Activated T-helper 2 cell treated with anti-CD3 and anti-CD28 coated beads, Interferon-gamma antibody, Interleukin-2, Interleukin-4, amounts not matched to agents 10 μg/mL and 5 μg/mL and 100 μg/mL, durations not matched to agents 14 hours and 24 hours and 36 hours (primary cell): Measurements from ENCODE around the gene AOPEP. TPM values are rescaled to one million over a fixed set of nuclear protein-coding genes. Genes with fewer than 3 reads are reported as not detected.

ENCODE experiments used
- DNase-seq: peaks from one replicate; pipeline ENCODE4 v3.0.0; 2021; ENCODE audit warnings: low spot score
- H3K27ac Mint-ChIP-seq: one replicate; pipeline ENCODE4 v1.8.0; 2021; ENCODE audit warnings: mixed read lengths
- H3K27me3 Mint-ChIP-seq: one replicate; pipeline ENCODE4 v1.8.0; 2021; ENCODE audit warnings: low read depth, mixed read lengths
- H3K36me3 Mint-ChIP-seq: one replicate; pipeline ENCODE4 v1.8.0; 2021; ENCODE audit warnings: low read depth, mixed read lengths
- H3K4me1 Mint-ChIP-seq: one replicate; pipeline ENCODE4 v1.8.0; 2021; ENCODE audit warnings: low read depth, mixed read lengths
- H3K4me3 Mint-ChIP-seq: one replicate; pipeline ENCODE4 v1.8.0; 2021; ENCODE audit warnings: low read depth, mild to moderate bottlenecking, moderate library complexity, mixed read lengths
- H3K9me3 Mint-ChIP-seq: one replicate; pipeline ENCODE4 v1.8.0; 2021; ENCODE audit warnings: mixed read lengths
- intact Hi-C: fragments of 100-400 bp; cut with micrococcal nuclease; formaldehyde crosslinking; loops from one replicate; pipeline ENCODE4 v1.15.1; 2023
- total RNA-seq: library from RNA; stranded (reverse); gene quantifications from 2 replicates; pipeline ENCODE4 v1.2.3, GENCODE V29; 2022

The AOPEP gene
- total RNA-seq, 1 donor from 2014 or later = 24.6 TPM

DNA sequence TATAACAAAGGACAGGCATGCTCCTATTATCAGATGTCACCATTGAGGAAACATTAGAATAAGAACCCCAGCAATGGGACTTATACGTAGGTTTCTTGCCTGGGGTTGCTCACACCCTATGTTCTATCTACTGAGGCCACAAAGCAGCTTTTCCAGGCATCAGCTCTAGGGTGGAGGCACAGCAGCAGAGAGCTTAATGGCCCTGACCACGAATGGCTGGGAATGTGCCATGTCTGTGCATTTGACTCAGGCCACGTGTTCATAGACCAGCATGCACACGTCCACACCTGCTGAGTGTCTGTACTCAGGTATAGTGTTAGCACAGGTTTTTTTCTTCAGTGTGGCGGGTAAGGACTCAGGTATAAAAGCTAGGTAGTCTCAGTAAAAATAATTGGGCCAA is 129.4 kb downstream of the AOPEP start:
- peaks cover 5% of the 10 kb centered on the region for H3K9me3 Mint-ChIP-seq
- no peak overlapping the region for H3K4me3 Mint-ChIP-seq
- intact Hi-C loops = no loop called here
- peaks cover 5% of the 10 kb centered on the region for H3K36me3 Mint-ChIP-seq
- DNase-seq = no peak
- peaks cover 14% of the 10 kb centered on the region for H3K4me1 Mint-ChIP-seq
- H3K27me3 Mint-ChIP-seq = peaks cover 21% of the 10 kb centered on the region
- no peak overlapping the region for H3K27ac Mint-ChIP-seq

- Mint-ChIP-seq H3K4me1 (peaks cover 31% of the 10 kb centered on the region), H3K27ac (no peak overlapping the region), H3K27me3 (peaks cover 21% of the 10 kb centered on the region), H3K36me3 (peaks cover 5% of the 10 kb centered on the region), H3K9me3 (peaks cover 5% of the 10 kb centered on the region), H3K4me3 (no peak overlapping the region)
- intact Hi-C loops = no loop called here
- DNase-seq = no peak
Observed at GRCh38 chr9:94857791-94858190, 131.3 kb downstream of the AOPEP start.

DNA sequence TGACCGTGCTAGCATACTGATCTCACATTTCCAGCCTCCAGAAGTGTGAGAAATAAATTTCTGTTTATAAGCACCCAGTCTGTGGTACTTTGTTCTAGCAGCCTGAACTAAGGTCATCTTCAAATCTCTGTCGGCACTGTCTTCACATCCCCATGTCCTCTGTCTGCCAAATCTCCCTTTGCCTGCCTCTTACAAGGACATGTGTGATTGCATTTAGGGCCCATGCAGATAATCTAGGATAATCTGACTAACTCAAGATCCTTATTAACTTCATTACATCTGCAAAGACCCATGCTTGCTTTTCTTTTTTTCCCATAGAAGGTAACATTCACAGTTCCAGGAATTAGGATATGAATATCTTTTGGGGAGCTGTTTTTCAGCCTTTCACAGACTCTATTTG is 132.7 kb downstream of the AOPEP start:
- no peak overlapping the region for H3K4me3 Mint-ChIP-seq
- intact Hi-C loops = no loop called here
- DNase-seq = no peak
- H3K4me1 Mint-ChIP-seq = peaks cover 38% of the 10 kb centered on the region
- H3K36me3 Mint-ChIP-seq = peaks cover 5% of the 10 kb centered on the region
- H3K27me3 Mint-ChIP-seq = peaks cover 25% of the 10 kb centered on the region
- H3K9me3 Mint-ChIP-seq = peaks cover 5% of the 10 kb centered on the region
- no peak overlapping the region for H3K27ac Mint-ChIP-seq

- peaks cover 5% of the 10 kb centered on the region for H3K9me3 Mint-ChIP-seq
- no peak overlapping the region for H3K4me3 Mint-ChIP-seq
Observed at GRCh38 chr9:94859891-94860290, 133.4 kb downstream of the AOPEP start.

DNA sequence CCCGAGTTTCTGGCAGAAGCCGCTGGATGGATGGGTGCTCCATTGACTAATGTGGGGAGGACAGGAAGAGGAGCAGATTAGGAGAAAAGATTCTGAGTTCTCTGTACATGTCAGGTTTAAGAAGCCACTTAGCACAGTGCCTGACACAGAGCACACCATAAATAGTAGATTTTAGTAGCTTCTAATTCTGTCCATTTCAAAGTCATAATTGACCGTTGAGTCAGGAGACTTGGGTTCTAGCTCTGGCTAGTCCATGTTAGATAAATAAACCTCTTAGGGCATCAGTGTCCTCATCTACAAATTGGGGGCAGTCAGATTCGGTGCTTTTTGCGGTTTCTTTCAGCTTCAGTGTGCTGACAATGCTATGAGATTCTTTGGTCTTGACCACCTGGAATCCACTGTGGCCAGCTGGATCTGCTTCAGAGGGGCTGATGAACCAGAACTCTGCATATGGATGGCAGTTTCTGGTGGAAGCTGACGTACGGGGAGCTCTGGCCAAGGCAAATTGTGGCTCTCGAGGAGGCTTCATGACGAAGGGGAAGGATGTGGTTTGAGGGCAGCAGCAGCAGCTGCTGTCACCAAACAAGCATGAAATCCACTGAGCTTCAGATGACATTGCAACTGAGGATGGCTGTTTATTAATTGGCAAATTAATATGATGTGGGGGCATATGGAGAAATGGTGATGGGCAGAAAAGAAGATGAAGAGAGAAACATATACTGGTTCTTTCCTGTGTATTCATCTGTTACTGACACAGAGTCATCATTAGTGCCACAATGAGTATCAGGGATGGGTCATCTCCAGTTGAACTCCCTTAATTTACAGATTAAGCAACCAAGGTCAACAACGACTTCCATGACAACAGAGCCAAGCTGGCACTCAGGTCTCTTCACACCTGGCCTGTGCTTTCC is 134.4 kb downstream of the AOPEP start:
- peaks cover 39% of the 10 kb centered on the region for H3K4me1 Mint-ChIP-seq

More at GRCh38 chr9:94859891-94860290, 133.4 kb downstream of the AOPEP start:
- DNase-seq = no peak
- intact Hi-C loops = loop anchor here (5.0 kb wide), 1 partner anchor 37 kb away; no protein-coding TSS in a partner anchor
- Mint-ChIP-seq H3K36me3 (peaks cover 5% of the 10 kb centered on the region), H3K27me3 (peaks cover 25% of the 10 kb centered on the region), H3K4me1 (peaks cover 39% of the 10 kb centered on the region), H3K27ac (no peak overlapping the region)

DNA sequence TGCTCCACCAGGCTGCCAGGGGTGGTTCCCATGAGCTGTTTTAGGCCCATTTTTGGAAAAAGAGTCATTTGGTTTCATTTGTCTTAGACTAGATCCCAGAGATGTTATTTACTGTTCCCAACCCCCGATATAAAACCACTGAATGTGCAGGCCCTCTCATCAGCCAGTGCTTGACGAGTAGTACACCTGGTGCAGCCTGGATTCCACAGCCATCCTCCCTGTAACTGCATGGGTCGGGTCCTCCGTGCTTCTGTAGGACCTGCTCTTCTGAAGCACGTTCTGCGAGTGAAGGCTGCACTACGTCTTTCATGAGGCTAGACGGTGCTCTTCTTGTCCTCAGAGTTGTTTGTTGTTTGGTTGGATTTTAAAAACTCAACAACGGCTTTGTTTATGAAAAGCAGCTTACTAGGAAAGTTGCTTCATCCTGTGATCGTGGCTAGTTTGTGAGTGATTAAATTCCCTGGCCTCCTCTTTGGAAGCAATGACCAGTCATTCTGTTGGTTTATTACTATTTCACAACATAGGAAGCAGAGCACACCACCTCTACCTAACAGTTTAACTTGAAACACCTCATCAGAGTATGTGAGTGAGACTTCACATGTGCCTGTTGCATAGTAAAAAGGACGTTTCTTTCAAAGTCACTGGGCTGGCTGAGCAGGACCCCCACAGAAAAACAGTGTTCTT is 135.2 kb downstream of the AOPEP start:
- DNase-seq = no peak
- H3K27me3 Mint-ChIP-seq = peaks cover 36% of the 10 kb centered on the region
- H3K36me3 Mint-ChIP-seq = peaks cover 5% of the 10 kb centered on the region
- H3K27ac Mint-ChIP-seq = peak overlapping the region; percentile 43
- peak overlapping the region; percentile 15 for H3K4me3 Mint-ChIP-seq
- H3K9me3 Mint-ChIP-seq = peaks cover 5% of the 10 kb centered on the region
- H3K4me1 Mint-ChIP-seq = peaks cover 39% of the 10 kb centered on the region
- intact Hi-C loops = loop anchor here (1.0 to 5.0 kb wide), 3 partner anchors 10 to 36 kb away; no protein-coding TSS in a partner anchor

More for the DNA sequence above, 134.4 kb downstream of the AOPEP start:
- Mint-ChIP-seq H3K36me3 (peaks cover 5% of the 10 kb centered on the region), H3K27ac (peak overlapping the region; percentile 43), H3K27me3 (peaks cover 32% of the 10 kb centered on the region), H3K9me3 (peaks cover 5% of the 10 kb centered on the region), H3K4me3 (peak overlapping the region; percentile 17)
- intact Hi-C loops = loop anchor here (1.0 to 5.0 kb wide), 3 partner anchors 10 to 36 kb away; no protein-coding TSS in a partner anchor
- peak; percentile 67 for DNase-seq

- no peak overlapping the region for H3K4me3 Mint-ChIP-seq
- no peaks in the 10 kb centered on the region for H3K9me3 Mint-ChIP-seq
- intact Hi-C loops = loop anchor here (5.0 kb wide), 1 partner anchor 33 kb away; no protein-coding TSS in a partner anchor
- H3K4me1 Mint-ChIP-seq = peaks cover 43% of the 10 kb centered on the region
- H3K27ac Mint-ChIP-seq = no peak overlapping the region
- H3K36me3 Mint-ChIP-seq = no peaks in the 10 kb centered on the region
- H3K27me3 Mint-ChIP-seq = peaks cover 50% of the 10 kb centered on the region
- no peak for DNase-seq
Observed at GRCh38 chr9:94864196-94864595, 137.7 kb downstream of the AOPEP start.

DNA sequence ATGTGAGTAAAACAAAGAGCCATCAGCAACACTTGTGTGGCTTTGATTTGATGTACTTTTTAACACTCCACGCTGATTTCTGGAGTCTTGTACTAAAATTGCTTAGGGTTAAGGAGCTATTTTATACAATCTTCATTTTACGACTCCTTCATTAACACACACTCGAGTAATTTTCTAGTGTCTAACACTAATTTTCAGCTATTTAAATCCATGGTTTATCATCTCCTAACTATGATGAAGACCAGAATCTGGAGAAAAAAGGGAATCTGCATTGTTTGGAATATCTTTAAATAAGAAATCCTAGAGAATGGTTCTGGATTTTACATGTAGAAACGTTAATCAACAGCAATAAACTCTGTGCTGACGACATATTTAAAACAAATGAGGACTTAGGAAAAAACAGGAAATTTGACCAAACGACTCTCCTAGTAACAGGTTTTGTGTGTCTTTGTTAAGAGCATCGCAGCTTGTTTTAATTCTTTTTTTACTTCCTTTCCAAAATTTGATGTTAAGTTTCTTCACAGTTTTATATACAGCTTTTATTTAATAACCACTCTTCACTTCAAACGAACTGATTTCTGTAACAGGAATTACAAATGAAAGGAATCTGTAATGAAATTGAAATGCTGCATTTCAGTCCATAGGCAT is 138.5 kb downstream of the AOPEP start:
- no peak for DNase-seq
- Mint-ChIP-seq H3K27ac (no peak overlapping the region), H3K36me3 (no peaks in the 10 kb centered on the region), H3K9me3 (no peaks in the 10 kb centered on the region), H3K4me1 (peaks cover 42% of the 10 kb centered on the region), H3K27me3 (peaks cover 42% of the 10 kb centered on the region), H3K4me3 (no peak overlapping the region)
- intact Hi-C loops = loop anchor here (5.0 kb wide), 1 partner anchor 32 kb away; no protein-coding TSS in a partner anchor

DNA sequence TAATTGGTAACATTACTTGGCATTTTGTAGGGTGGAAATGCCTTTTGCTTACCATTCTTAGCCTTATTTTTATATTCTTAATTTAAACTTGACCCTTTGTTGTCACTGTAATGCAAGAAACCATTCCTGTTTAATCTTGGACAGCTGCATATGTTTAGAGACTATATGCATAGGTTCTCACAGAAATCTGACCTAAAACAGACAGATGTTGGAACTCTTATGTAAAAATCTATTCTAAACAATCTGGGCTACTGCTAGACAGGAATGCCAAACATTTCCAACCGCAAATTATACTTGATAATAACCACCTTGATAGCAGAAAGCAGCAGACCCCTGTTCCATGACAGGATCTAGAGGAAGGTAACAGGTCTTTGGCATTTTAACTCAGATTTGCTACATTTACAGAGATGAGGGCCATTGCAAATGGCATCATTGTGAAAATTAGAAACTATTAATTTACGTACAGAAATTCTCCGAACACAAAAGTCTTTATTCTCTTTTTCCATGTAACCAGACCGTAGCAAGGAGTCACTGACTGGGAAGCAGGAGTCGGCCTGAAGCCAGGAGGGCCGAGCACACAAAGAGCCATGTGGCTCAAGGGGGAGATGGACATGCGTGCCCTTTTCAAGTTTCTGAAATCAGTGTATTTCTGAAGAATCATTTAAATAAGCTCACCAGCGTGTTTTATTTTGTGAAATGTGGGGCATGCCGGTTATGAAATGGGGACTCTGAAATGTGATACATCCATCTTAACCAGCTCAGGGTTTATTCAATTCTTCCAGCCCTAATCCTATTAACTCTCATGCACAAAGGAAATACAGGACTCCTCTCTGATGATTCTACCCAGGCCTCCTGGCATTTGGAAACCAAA is 139.3 kb downstream of the AOPEP start:
- Mint-ChIP-seq H3K36me3 (no peaks in the 10 kb centered on the region), H3K4me3 (no peak overlapping the region), H3K9me3 (peaks cover under 1% of the 10 kb centered on the region), H3K27ac (no peak overlapping the region), H3K4me1 (peaks cover 45% of the 10 kb centered on the region), H3K27me3 (peaks cover 41% of the 10 kb centered on the region)
- DNase-seq = no peak
- intact Hi-C loops = no loop called here

GRCh38 chr9:94866770-94867169 is 140.3 kb downstream of the AOPEP start:
- Mint-ChIP-seq H3K36me3 (no peaks in the 10 kb centered on the region), H3K4me1 (peaks cover 45% of the 10 kb centered on the region), H3K27ac (no peak overlapping the region), H3K9me3 (peaks cover 3% of the 10 kb centered on the region), H3K4me3 (no peak overlapping the region), H3K27me3 (peaks cover 43% of the 10 kb centered on the region)
- no peak for DNase-seq
- intact Hi-C loops = no loop called here

GRCh38 chr9:94867281-94867841 is 140.9 kb downstream of the AOPEP start:
- H3K4me1 Mint-ChIP-seq = peaks cover 46% of the 10 kb centered on the region
- no peak overlapping the region for H3K27ac Mint-ChIP-seq
- H3K9me3 Mint-ChIP-seq = peaks cover 3% of the 10 kb centered on the region
- no peak for DNase-seq
- no peak overlapping the region for H3K4me3 Mint-ChIP-seq
- H3K27me3 Mint-ChIP-seq = peaks cover 48% of the 10 kb centered on the region
- H3K36me3 Mint-ChIP-seq = no peaks in the 10 kb centered on the region
- intact Hi-C loops = no loop called here
